ENCODE data around the gene ADAMTSL2. TPM values are rescaled to one million over a fixed set of nuclear protein-coding genes. Genes with fewer than 3 reads are reported as not detected.
A peak's percentile ranks its signal among the peaks of the same experiment; 100 is the strongest.

ADAMTSL2 gene
- total RNA-seq, 1 donor from 2014 or later = 0.65 TPM

- no peak for TF ChIP-seq CTCF (conservative IDR thresholded peaks at IDR 0.05)
- Mint-ChIP-seq H3K4me1 (ENCODE audit: unreplicated experiment) (peaks cover 11% of the 10 kb centered on the region), H3K27me3 (peaks cover 3% of the 10 kb centered on the region), H3K4me3 (no peak overlapping the region), H3K9me3 (no peaks in the 10 kb centered on the region), H3K27ac (peak overlapping the region; percentile 8), H3K36me3 (no peaks in the 10 kb centered on the region)
- DNase-seq (ENCODE audit: extremely low spot score, unreplicated experiment) = no peak
These were observed 45.0 kb upstream of the ADAMTSL2 start for GRCh38 chr9:133489253-133490190.

- H3K4me3 Mint-ChIP-seq = no peak overlapping the region
- peaks cover 11% of the 10 kb centered on the region for H3K4me1 Mint-ChIP-seq (ENCODE audit: unreplicated experiment)
- H3K27ac Mint-ChIP-seq = no peak overlapping the region
- no peaks in the 10 kb centered on the region for H3K9me3 Mint-ChIP-seq
- TF ChIP-seq CTCF (conservative IDR thresholded peaks at IDR 0.05) = no peak
- no peak for DNase-seq (ENCODE audit: extremely low spot score, unreplicated experiment)
- H3K27me3 Mint-ChIP-seq = peaks cover 3% of the 10 kb centered on the region
- no peaks in the 10 kb centered on the region for H3K36me3 Mint-ChIP-seq
These were observed 44.3 kb upstream of the ADAMTSL2 start for GRCh38 chr9:133490201-133490681.

- Mint-ChIP-seq H3K4me3 (no peak overlapping the region), H3K27ac (no peak overlapping the region), H3K4me1 (ENCODE audit: unreplicated experiment) (peaks cover 10% of the 10 kb centered on the region), H3K36me3 (no peaks in the 10 kb centered on the region), H3K9me3 (no peaks in the 10 kb centered on the region), H3K27me3 (peaks cover 3% of the 10 kb centered on the region)
- no peak for DNase-seq (ENCODE audit: extremely low spot score, unreplicated experiment)
- no peak for TF ChIP-seq CTCF (conservative IDR thresholded peaks at IDR 0.05)
These were observed 43.4 kb upstream of the ADAMTSL2 start for GRCh38 chr9:133490865-133491655.

GRCh38 chr9:133491656-133491925 lies 42.9 kb upstream of the ADAMTSL2 start:
- no peak for TF ChIP-seq CTCF (conservative IDR thresholded peaks at IDR 0.05)
- Mint-ChIP-seq H3K36me3 (no peaks in the 10 kb centered on the region), H3K9me3 (no peaks in the 10 kb centered on the region), H3K4me3 (no peak overlapping the region), H3K27me3 (peaks cover 3% of the 10 kb centered on the region), H3K4me1 (ENCODE audit: unreplicated experiment) (peaks cover 5% of the 10 kb centered on the region), H3K27ac (no peak overlapping the region)
- DNase-seq (ENCODE audit: extremely low spot score, unreplicated experiment) = no peak

- no peak for DNase-seq (ENCODE audit: extremely low spot score, unreplicated experiment)
- Mint-ChIP-seq H3K9me3 (no peaks in the 10 kb centered on the region), H3K36me3 (no peaks in the 10 kb centered on the region), H3K27ac (no peak overlapping the region), H3K4me1 (ENCODE audit: unreplicated experiment) (peaks cover 4% of the 10 kb centered on the region), H3K4me3 (no peak overlapping the region), H3K27me3 (peaks cover 3% of the 10 kb centered on the region)
- TF ChIP-seq CTCF (conservative IDR thresholded peaks at IDR 0.05) = no peak
These were observed 42.2 kb upstream of the ADAMTSL2 start for GRCh38 chr9:133492061-133493021.
